ENCODE results near the gene HEPACAM2.

Gene HEPACAM2

GRCh38 chr7:93147363-93147762 lies 78.9 kb downstream of the HEPACAM2 start:
- DNase-seq (ENCODE audit: low read depth): peak; percentile 13

- no peak for DNase-seq (ENCODE audit: low read depth)
Observed at GRCh38 chr7:93146472-93147141, 79.7 kb downstream of the HEPACAM2 start.

- DNase-seq (ENCODE audit: low read depth): no peak
Observed at GRCh38 chr7:93146036-93146435, 80.2 kb downstream of the HEPACAM2 start.

- DNase-seq (ENCODE audit: low read depth): no peak
Observed at GRCh38 chr7:93145354-93145753, 80.9 kb downstream of the HEPACAM2 start.

- DNase-seq (ENCODE audit: low read depth): no peak
Observed at GRCh38 chr7:93142127-93142526, 84.1 kb downstream of the HEPACAM2 start.

- DNase-seq (ENCODE audit: low read depth): no peak
Observed at GRCh38 chr7:93140582-93141191, 85.6 kb downstream of the HEPACAM2 start.

GRCh38 chr7:93138576-93138975 lies 87.7 kb downstream of the HEPACAM2 start:
- no peak for DNase-seq (ENCODE audit: low read depth)

Data from activated gamma-delta T cell treated with anti-CD3 and anti-CD28 coated beads, Interleukin-2, amount 50 U/mL, for 16 hours (primary cell).